K562 (cell line): ENCODE results near the gene ZDHHC14. TPM values are rescaled to one million over a fixed set of nuclear protein-coding genes. Genes with fewer than 3 reads are reported as not detected.
A peak's percentile ranks its signal among the peaks of the same experiment; 100 is the strongest.

Experiments used
- ATAC-seq: fragments of 200-7000 bp; cut with Tn5 transposase; 3 replicates; pipeline ENCODE4 v1.9.1; 2020; ENCODE audit warnings: moderate library complexity
- BruUV-seq: library from RNA; stranded (reverse); fragments of 400-500 nt; replicated peaks from 2 replicates; lab custom pipeline; 2021; lab: Mats Ljungman, UMichigan
- CTCF ChIA-PET: fragments of 300-600 bp; formaldehyde crosslinking; extraction: SDS; loops from one replicate; lab custom pipeline; 2021; ENCODE audit warnings: low intra/inter-chr PET ratio; lab: Yijun Ruan, JAX
- POLR2A ChIA-PET: fragments of 300-600, 350-650 bp; sonication (Branson Sonifier 250); formaldehyde crosslinking; extraction: SDS; loops from one replicate; lab custom pipeline; 2021; ENCODE audit warnings: antibody characterized with exemption, inconsistent platforms; lab: Yijun Ruan, JAX
- DNase-seq, 4 experiments: peaks; one replicate each; pipeline versions ENCODE4 v3.0.0 to v3.0.0-alpha.2; 2011 to 2018; ENCODE audit warnings: low spot score in 3 of 4, mixed read lengths in 3 of 4; ENCODE audit errors: extremely low read depth in 1 of 4
- FAIRE-seq: peaks from 2 replicates; lab custom pipeline; 2011; peaks lifted over from hg19 to GRCh38; lab: Jason Lieb, UNC
- H2AFZ ChIP-seq: 2 replicates; pipeline ENCODE4 v1.6.0; 2011; ENCODE audit warnings: low read depth, low read length, control low read depth, inconsistent platforms
- H3K27ac ChIP-seq: fragments of 200-600 bp; 3 replicates; pipeline ENCODE4 v1.8.0; 2011; ENCODE audit warnings: low read depth, mild to moderate bottlenecking, control low read depth, inconsistent platforms, low read length, moderate library complexity, mixed read lengths; ENCODE audit errors: extremely low read depth
- H3K27me3 ChIP-seq, 2 experiments: fragments of 300-600 bp in 1 of 2; 2 replicates in 1 of 2; 3 replicates in 1 of 2; pipeline versions ENCODE4 v1.6.0 to v1.8.0; 2011; ENCODE audit warnings: inconsistent platforms in 2 of 2, low read length in 2 of 2, mild to moderate bottlenecking in 1 of 2, mixed read lengths in 1 of 2, moderate library complexity in 1 of 2; ENCODE audit not compliant: control insufficient read depth in 2 of 2, insufficient read depth in 2 of 2
- H3K36me3 ChIP-seq: fragments of 300-600 bp; 3 replicates; pipeline ENCODE4 v1.8.0; 2011; ENCODE audit warnings: mild to moderate bottlenecking, low read length, inconsistent platforms; ENCODE audit not compliant: control insufficient read depth, insufficient read depth
- H3K4me1 ChIP-seq, 2 experiments: fragments of 200-600 bp in 1 of 2; replicated peaks in 1 of 2; 2 replicates in 1 of 2; 3 replicates in 1 of 2; pipeline versions ENCODE4 v1.5.1 to v1.8.0; 2011; ENCODE audit warnings: inconsistent platforms in 2 of 2, low read length in 2 of 2, mild to moderate bottlenecking in 1 of 2, mixed read lengths in 1 of 2, moderate library complexity in 1 of 2; ENCODE audit not compliant: control insufficient read depth in 2 of 2, insufficient read depth in 2 of 2
- H3K4me2 ChIP-seq: 2 replicates; pipeline ENCODE4 v1.6.1; 2011; ENCODE audit warnings: low read length, control low read depth, inconsistent platforms, mixed read lengths; ENCODE audit not compliant: insufficient read depth
- H3K4me3 ChIP-seq: fragments of 200-600 bp; sonication (generic), shearing (Covaris generic); 2 replicates; pipeline ENCODE4 v1.5.1; 2016; ENCODE audit warnings: control low read depth, inconsistent platforms
- H3K79me2 ChIP-seq: fragments of 200-600 bp; 3 replicates; pipeline ENCODE4 v1.8.0; 2011; ENCODE audit warnings: low read length, inconsistent platforms; ENCODE audit not compliant: control insufficient read depth, insufficient read depth
- H3K9ac ChIP-seq, 2 experiments: 2 replicates each; pipeline versions ENCODE4 v1.6.0 to v1.6.1; 2011; ENCODE audit warnings: low read depth in 2 of 2, low read length in 2 of 2, control low read depth in 1 of 2, inconsistent platforms in 1 of 2, mild to moderate bottlenecking in 1 of 2, mixed read lengths in 1 of 2; ENCODE audit not compliant: insufficient read depth in 1 of 2
- H3K9me1 ChIP-seq: one replicate; pipeline ENCODE4 v1.6.0; 2011; ENCODE audit warnings: inconsistent platforms, mild to moderate bottlenecking, low read length, moderate library complexity; ENCODE audit not compliant: control insufficient read depth, insufficient read depth
- H3K9me3 ChIP-seq: replicated peaks from 2 replicates; pipeline ENCODE4 v1.5.1; 2011; ENCODE audit warnings: low read depth, low read length, inconsistent platforms; ENCODE audit not compliant: control insufficient read depth, insufficient read depth
- H4K20me1 ChIP-seq: replicated peaks from 2 replicates; pipeline ENCODE4 v1.6.1; 2011; ENCODE audit warnings: low read length, inconsistent platforms, mixed read lengths; ENCODE audit not compliant: control insufficient read depth, insufficient read depth
- BRF1 ChIP-seq: IDR thresholded peaks from 3 replicates; pipeline ENCODE4 v1.6.1; 2011; ENCODE audit warnings: borderline replicate concordance, mild to moderate bottlenecking; ENCODE audit not compliant: insufficient read length; ENCODE audit errors: extremely low read depth
- DMBX1 ChIP-seq: fragments of 250-450 bp; sonication (Bioruptor Pico); IDR thresholded peaks from 2 replicates; pipeline ENCODE4 v1.8.0; 2022; ENCODE audit warnings: inconsistent platforms, mild to moderate bottlenecking, moderate library complexity, borderline replicate concordance
- HDAC8 ChIP-seq: fragments of 450-650 bp; IDR thresholded peaks from 2 replicates; pipeline ENCODE4 v1.6.1; 2016; ENCODE audit warnings: mild to moderate bottlenecking, missing genetic modification characterization, moderate library complexity, missing compliant biosample characterization
- HMBOX1 ChIP-seq: sonication (generic); IDR thresholded peaks from 2 replicates; pipeline ENCODE4 v1.6.1; 2016
- MCM2 ChIP-seq: fragments of 450-650 bp; IDR thresholded peaks from 2 replicates; pipeline ENCODE4 v1.6.1; 2017; ENCODE audit warnings: low read depth, mild to moderate bottlenecking
- RBM15 ChIP-seq: fragments of 200-400 bp; formaldehyde crosslinking; IDR thresholded peaks from 2 replicates; pipeline ENCODE4 v1.6.1; 2018; ENCODE audit warnings: mild to moderate bottlenecking, low read length, moderate library complexity; ENCODE audit not compliant: insufficient read depth
- SIX5 ChIP-seq, 2 experiments: IDR thresholded peaks; 2 replicates each; pipeline ENCODE4 v1.6.1; 2011; ENCODE audit warnings: low read length in 2 of 2, borderline replicate concordance in 1 of 2, low read depth in 1 of 2, mild to moderate bottlenecking in 1 of 2, moderate library complexity in 1 of 2; ENCODE audit not compliant: insufficient read depth in 1 of 2
- SMAD2 ChIP-seq: fragments of 150-350 bp; IDR thresholded peaks from 2 replicates; pipeline ENCODE4 v1.6.1; 2014; ENCODE audit warnings: low read depth, mild to moderate bottlenecking, low read length
- ZNF124 ChIP-seq: sonication (generic); formaldehyde crosslinking; IDR thresholded peaks from 2 replicates; pipeline ENCODE4 v1.8.1; 2022; ENCODE audit warnings: missing genetic modification reagents
- ZNF274 ChIP-seq: IDR thresholded peaks from 2 replicates; pipeline ENCODE4 v1.6.1; 2011; ENCODE audit warnings: low read depth, mild to moderate bottlenecking, low read length, moderate library complexity, borderline replicate concordance
- ZNF57 ChIP-seq: fragments of 450-650 bp; formaldehyde crosslinking; IDR thresholded peaks from 2 replicates; pipeline ENCODE4 v1.4.0; 2020; ENCODE audit warnings: mild to moderate bottlenecking, moderate library complexity
- ZNF778 ChIP-seq: fragments of 450-650 bp; formaldehyde crosslinking; IDR thresholded peaks from 2 replicates; pipeline ENCODE4 v1.4.0; 2020; ENCODE audit warnings: mild to moderate bottlenecking, moderate library complexity
- WGBS: fragments of 100-300 bp; shearing (Covaris generic); methylation state at CpG from one replicate; pipeline ENCODE4 v1.1.6; 2016; ENCODE audit warnings: low coverage, mixed read lengths; ENCODE audit not compliant: insufficient coverage; ENCODE audit errors: missing lambda C conversion rate; 5-methylcytosine and 5-hydroxymethylcytosine counted together
- in situ Hi-C: fragments of 300-500 bp; cut with MboI; formaldehyde crosslinking; loops from 4 replicates; pipeline ENCODE4 v1.15.0; 2018; ENCODE audit warnings: inconsistent platforms, mixed read lengths
- intact Hi-C: fragments of 100-400 bp; cut with micrococcal nuclease; formaldehyde crosslinking; loops from 2 replicates; pipeline ENCODE4 v1.14.2; 2022
- polyA plus RNA-seq, 8 experiments: library from polyadenylated mRNA; depleted of rRNA in 4 of 8; stranded (reverse) in 5 of 8; unstranded in 3 of 8; fragments of >200 nt; fragmentation: Nextera tagmentation in 2 of 8; fragmentation: Illumina TruSeq in 1 of 8; extraction: Ambion mirVana in 2 of 8; extraction: Trizol in 1 of 8; gene quantifications; 2 replicates each; pipeline versions ENCODE4 v1.2.1 to v1.2.3, GENCODE V29; 2011 to 2014; ENCODE audit warnings: inconsistent platforms in 1 of 8, missing spikeins in 1 of 8
- total RNA-seq, 7 experiments: library from RNA; depleted of rRNA in 6 of 7; stranded (reverse); fragments of >200 nt in 6 of 7; fragmentation: Illumina TruSeq in 2 of 7; extraction: Trizol in 2 of 7; gene quantifications; 2 replicates each; pipeline versions ENCODE4 v1.2.1 to v1.2.3, GENCODE V29; 2011 to 2021; ENCODE audit warnings: low replicate concordance in 1 of 7
- TF ChIP-seq, protein P1 (sequence below), 2 experiments: fragments of 450-650 bp; IDR thresholded peaks; 2 replicates each; pipeline ENCODE4 v1.6.1; 2016; ENCODE audit warnings: mild to moderate bottlenecking in 2 of 2, borderline replicate concordance in 1 of 2, low read depth in 1 of 2, moderate library complexity in 1 of 2

The ZDHHC14 gene
- total and polyA plus RNA-seq, 9 of the 15 experiments (the other 6 are each of a cell fraction or from before 2014, with no cell fraction given) = 0.92 to 23.1 (median 13.8) TPM

GRCh38 chr6:157656437-157656997 lies 275.5 kb downstream of the ZDHHC14 start:
- intact Hi-C loops = no loop called here
- no TSS peak for BruUV-seq
- H3K36me3 ChIP-seq = peaks cover 25% of the 10 kb centered on the region
- no peak overlapping the region for H3K4me2 ChIP-seq
- FAIRE-seq (no peak), DNase-seq (no peak), ATAC-seq (no peak)
- H3K79me2 ChIP-seq = no peaks in the 10 kb centered on the region
- WGBS = 87% methylated on average over 7 of the region's 7 CpGs
- H3K9me1 ChIP-seq = peaks cover 2% of the 10 kb centered on the region
- H3K9ac ChIP-seq = 0 out of 4 replicates have a peak overlapping the region, but pooled peaks of 1 of the 2 experiments have one; percentile 50
- no peaks in the 10 kb centered on the region for H3K9me3 ChIP-seq
- in situ Hi-C loops = no loop called here
- no peak overlapping the region for H3K4me3 ChIP-seq
- H3K27me3 ChIP-seq = no peaks in the 10 kb centered on the region
- H3K4me1 ChIP-seq = no peaks in the 10 kb centered on the region; a peak in 1 of 5 replicates
- ChIA-PET POLR2A (interaction anchor here (0.5 to 1.2 kb wide), 2 partner anchors 8 to 9 kb away, joined by 3 to 4 read pairs; no protein-coding TSS in a partner anchor), CTCF (no interaction called here)
- H2AFZ ChIP-seq = no peak overlapping the region
- no peak overlapping the region for H3K27ac ChIP-seq
- no peaks in the 10 kb centered on the region for H4K20me1 ChIP-seq
- TF ChIP-seq HDAC8 (tag) = no peak
- no peak for TF ChIP-seq ZNF124
- TF ChIP-seq MCM2 = no peak
- TF ChIP-seq, protein P1, sequence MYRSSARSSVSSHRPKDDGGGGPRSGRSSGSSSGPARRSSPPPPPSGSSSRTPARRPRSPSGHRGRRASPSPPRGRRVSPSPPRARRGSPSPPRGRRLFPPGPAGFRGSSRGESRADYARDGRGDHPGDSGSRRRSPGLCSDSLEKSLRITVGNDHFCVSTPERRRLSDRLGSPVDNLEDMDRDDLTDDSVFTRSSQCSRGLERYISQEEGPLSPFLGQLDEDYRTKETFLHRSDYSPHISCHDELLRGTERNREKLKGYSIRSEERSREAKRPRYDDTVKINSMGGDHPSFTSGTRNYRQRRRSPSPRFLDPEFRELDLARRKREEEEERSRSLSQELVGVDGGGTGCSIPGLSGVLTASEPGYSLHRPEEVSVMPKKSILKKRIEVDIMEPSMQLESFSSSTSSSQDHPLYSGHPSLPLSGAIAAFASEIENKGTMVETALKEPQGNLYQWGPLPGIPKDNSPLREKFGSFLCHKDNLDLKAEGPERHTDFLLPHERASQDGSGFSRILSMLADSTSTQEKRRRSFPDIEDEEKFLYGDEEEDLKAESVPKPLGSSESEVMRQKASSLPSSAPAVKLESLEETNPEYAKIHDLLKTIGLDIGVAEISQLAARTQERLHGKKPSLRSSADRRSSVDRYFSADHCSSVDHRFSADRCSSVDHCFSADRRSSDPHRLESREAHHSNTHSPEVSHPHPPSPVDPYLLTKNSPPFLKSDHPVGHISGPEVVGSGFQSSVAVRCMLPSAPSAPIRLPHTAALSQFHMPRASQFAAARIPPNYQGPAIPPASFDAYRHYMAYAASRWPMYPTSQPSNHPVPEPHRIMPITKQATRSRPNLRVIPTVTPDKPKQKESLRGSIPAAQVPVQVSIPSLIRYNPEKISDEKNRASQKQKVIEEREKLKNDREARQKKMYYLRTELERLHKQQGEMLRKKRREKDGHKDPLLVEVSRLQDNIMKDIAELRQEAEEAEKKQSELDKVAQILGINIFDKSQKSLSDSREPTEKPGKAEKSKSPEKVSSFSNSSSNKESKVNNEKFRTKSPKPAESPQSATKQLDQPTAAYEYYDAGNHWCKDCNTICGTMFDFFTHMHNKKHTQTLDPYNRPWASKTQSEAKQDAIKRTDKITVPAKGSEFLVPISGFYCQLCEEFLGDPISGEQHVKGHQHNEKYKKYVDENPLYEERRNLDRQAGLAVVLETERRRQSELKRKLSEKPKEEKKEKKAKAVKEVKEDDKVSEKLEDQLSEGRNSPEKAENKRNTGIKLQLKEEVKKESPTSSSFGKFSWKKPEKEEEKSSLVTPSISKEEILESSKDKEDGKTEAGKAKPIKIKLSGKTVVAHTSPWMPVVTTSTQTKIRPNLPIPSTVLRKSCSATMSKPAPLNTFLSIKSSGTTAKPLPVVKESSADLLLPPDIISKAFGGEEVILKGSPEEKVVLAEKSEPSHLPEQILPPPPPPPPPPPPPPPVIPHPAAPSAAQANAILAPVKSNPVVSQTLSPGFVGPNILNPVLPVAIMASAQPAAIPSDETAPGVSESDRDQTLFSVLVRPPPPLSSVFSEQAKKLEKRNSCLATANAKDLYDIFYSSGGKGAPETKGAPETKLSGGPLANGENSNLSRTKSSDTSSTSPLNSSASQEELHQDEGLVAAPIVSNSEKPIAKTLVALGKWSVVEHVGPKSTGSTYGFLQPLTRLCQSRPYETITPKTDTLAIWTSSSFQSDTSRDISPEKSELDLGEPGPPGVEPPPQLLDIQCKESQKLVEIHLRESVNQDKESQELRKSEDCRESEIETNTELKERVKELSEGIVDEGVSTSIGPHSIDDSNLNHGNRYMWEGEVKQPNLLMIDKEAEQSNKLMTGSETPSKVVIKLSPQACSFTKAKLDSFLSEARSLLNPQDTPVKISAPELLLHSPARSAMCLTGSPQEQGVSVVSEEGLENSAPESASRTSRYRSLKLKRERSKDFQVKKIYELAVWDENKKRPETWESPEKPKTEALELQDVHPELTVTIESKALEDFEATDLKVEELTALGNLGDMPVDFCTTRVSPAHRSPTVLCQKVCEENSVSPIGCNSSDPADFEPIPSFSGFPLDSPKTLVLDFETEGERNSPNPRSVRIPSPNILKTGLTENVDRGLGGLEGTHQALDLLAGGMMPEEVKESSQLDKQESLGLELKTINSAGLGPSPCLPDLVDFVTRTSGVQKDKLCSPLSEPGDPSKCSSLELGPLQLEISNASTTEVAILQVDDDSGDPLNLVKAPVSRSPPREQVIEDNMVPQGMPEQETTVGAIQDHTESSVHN (IDR thresholded peaks at IDR 0.05; ENCODE audit: borderline replicate concordance in 1 of 2, low read depth in 1 of 2) = no peak
- TF ChIP-seq ZNF57 (CRISPR knock-in tag) = no peak
- no peak for TF ChIP-seq SIX5 (IDR thresholded peaks at IDR 0.05; ENCODE audit: borderline replicate concordance in 1 of 2, insufficient read depth in 1 of 2, low read depth in 1 of 2, low read length in 2 of 2)
- TF ChIP-seq RBM15 = no peak
- no peak for TF ChIP-seq HMBOX1
- no peak for TF ChIP-seq ZNF778
- no peak for TF ChIP-seq BRF1
- TF ChIP-seq ZNF274 = no peak
- no peak for TF ChIP-seq DMBX1 (CRISPR knock-in tag)
- no peak for TF ChIP-seq SMAD2
